GM19395 (cell line): ENCODE data around the gene WDR88.
A peak's percentile ranks its signal among the peaks of the same experiment; 100 is the strongest.
"Not testable (repeated sequence)": the region's sequence is repeated elsewhere in the genome, so short reads cannot be mapped to it uniquely, and the experiment has no call there.

Experiments used
- ATAC-seq: cut with Tn5 transposase; IDR thresholded peaks from one replicate; pipeline ENCODE4 v1.9.1; 2021; ENCODE audit warnings: mild to moderate bottlenecking, moderate library complexity; ENCODE audit not compliant: unreplicated experiment

The WDR88 gene

GRCh38 chr19:33167438-33167837 is 35.5 kb downstream of the WDR88 start:
- ATAC-seq = no peak

GRCh38 chr19:33168528-33168927 is 36.6 kb downstream of the WDR88 start:
- ATAC-seq = no peak

GRCh38 chr19:33171222-33171795 is 39.4 kb downstream of the WDR88 start:
- ATAC-seq = no peak

- no peak for ATAC-seq
These were observed 40.0 kb downstream of the WDR88 start for GRCh38 chr19:33171916-33172359.

GRCh38 chr19:33174186-33174585 is 42.3 kb downstream of the WDR88 start:
- no peak for ATAC-seq

- ATAC-seq = no peak
These were observed 43.4 kb downstream of the WDR88 start for GRCh38 chr19:33175156-33175782.

GRCh38 chr19:33175886-33176669 is 44.2 kb downstream of the WDR88 start:
- no peak for ATAC-seq

GRCh38 chr19:33176670-33177416 is 44.9 kb downstream of the WDR88 start:
- peak; percentile 85 for ATAC-seq

- ATAC-seq = peak; percentile 27
These were observed 45.6 kb downstream of the WDR88 start for GRCh38 chr19:33177417-33177979.

- no peak for ATAC-seq
These were observed 54.7 kb downstream of the WDR88 start for GRCh38 chr19:33186431-33187182.

- ATAC-seq = no peak
These were observed 55.2 kb downstream of the WDR88 start for GRCh38 chr19:33187183-33187540.

- ATAC-seq = no peak
These were observed 57.5 kb downstream of the WDR88 start for GRCh38 chr19:33189453-33189852.

- ATAC-seq = not testable (repeated sequence)
These were observed 59.2 kb downstream of the WDR88 start for GRCh38 chr19:33191092-33191491.

- no peak for ATAC-seq
These were observed 59.6 kb downstream of the WDR88 start for GRCh38 chr19:33191501-33191900.

- ATAC-seq = no peak
These were observed 60.1 kb downstream of the WDR88 start for GRCh38 chr19:33192010-33192409.

- ATAC-seq = no peak
These were observed 61.5 kb downstream of the WDR88 start for GRCh38 chr19:33193269-33193864.

GRCh38 chr19:33193865-33194362 is 62.0 kb downstream of the WDR88 start, which contains the start of gene LRP3:
Gene LRP3 (plus strand): TSS chr19:33194330. CDS start chr19:33194786, 456 bp downstream.
- ATAC-seq = no peak

GRCh38 chr19:33194532-33194885 is 62.6 kb downstream of the WDR88 start:
- no peak for ATAC-seq

GRCh38 chr19:33194886-33195644 is 63.2 kb downstream of the WDR88 start:
- no peak for ATAC-seq
